PC-9 (cell line): Measurements from ENCODE around the gene HOXA1. TPM values are rescaled to one million over a fixed set of nuclear protein-coding genes. Genes with fewer than 3 reads are reported as not detected.
"Not testable (repeated sequence)": the region's sequence is repeated elsewhere in the genome, so short reads cannot be mapped to it uniquely, and the experiment has no call there.

Source experiments
- BruUV-seq: library from RNA; stranded (reverse); fragments of 400-500 nt; replicated peaks from 2 replicates; lab custom pipeline; 2021; lab: Mats Ljungman, UMichigan
- CTCF ChIA-PET: fragments of 300-600 bp; sonication (Branson Sonifier 250); formaldehyde crosslinking; loops from one replicate; lab custom pipeline; 2022; ENCODE audit warnings: antibody characterized with exemption; lab: Charles Lee
- POLR2A ChIA-PET: fragments of 300-600 bp; sonication (Branson Sonifier 250); formaldehyde crosslinking; loops from one replicate; lab custom pipeline; 2022; ENCODE audit warnings: antibody characterized with exemption; ENCODE audit not compliant: unreplicated experiment; lab: Charles Lee
- DNase-seq, 2 experiments: peaks; one replicate each; pipeline versions ENCODE4 v3.0.0 to v3.0.0-alpha.2; 2015 to 2022; ENCODE audit warnings: mixed read lengths in 1 of 2
- H2AFZ ChIP-seq: fragments of 200-600 bp; sonication (generic); 2 replicates; pipeline ENCODE4 v1.8.1; 2017; ENCODE audit warnings: antibody characterized with exemption
- H3F3A ChIP-seq: fragments of 200-600 bp; sonication (generic); 2 replicates; pipeline ENCODE4 v1.8.1; 2017; ENCODE audit warnings: antibody characterized with exemption, mild to moderate bottlenecking, low read depth; ENCODE audit not compliant: insufficient read depth
- H3K27ac ChIP-seq: fragments of 200-600 bp; sonication (generic); 2 replicates; pipeline ENCODE4 v1.6.1; 2016; ENCODE audit warnings: mixed run types
- H3K27me3 ChIP-seq: fragments of 200-600 bp; sonication (generic); 2 replicates; pipeline ENCODE4 v1.6.1; 2016; ENCODE audit warnings: low read depth, mixed run types; ENCODE audit not compliant: insufficient read depth
- H3K36me3 ChIP-seq: fragments of 200-600 bp; sonication (generic); 2 replicates; pipeline ENCODE4 v1.6.1; 2016; ENCODE audit warnings: low read depth, mixed run types
- H3K4me1 ChIP-seq: fragments of 200-600 bp; sonication (generic); replicated peaks from 2 replicates; pipeline ENCODE4 v1.6.1; 2016; ENCODE audit warnings: mixed run types; ENCODE audit not compliant: insufficient read depth
- H3K4me2 ChIP-seq: fragments of 200-600 bp; sonication (generic); 2 replicates; pipeline ENCODE4 v1.6.1; 2017; ENCODE audit warnings: mixed run types
- H3K4me3 ChIP-seq: fragments of 200-600 bp; sonication (generic); 2 replicates; pipeline ENCODE4 v1.6.1; 2016; ENCODE audit warnings: mixed run types
- H3K79me2 ChIP-seq: fragments of 200-600 bp; sonication (generic); 2 replicates; pipeline ENCODE4 v1.6.1; 2017; ENCODE audit warnings: low read depth, mixed run types
- H3K9me2 ChIP-seq: fragments of 200-600 bp; sonication (generic); 2 replicates; pipeline ENCODE4 v1.8.1; 2017; ENCODE audit warnings: mild to moderate bottlenecking; ENCODE audit not compliant: insufficient read depth
- H3K9me3 ChIP-seq: fragments of 200-600 bp; sonication (generic); 2 replicates; pipeline ENCODE4 v1.8.1; 2016; ENCODE audit warnings: low read depth; ENCODE audit not compliant: insufficient read depth
- H4K20me1 ChIP-seq: fragments of 200-600 bp; sonication (generic); 2 replicates; pipeline ENCODE4 v1.8.1; 2017; ENCODE audit not compliant: insufficient read depth
- EZH2 ChIP-seq: fragments of 200-600 bp; sonication (generic); IDR thresholded peaks from 2 replicates; pipeline ENCODE4 v1.8.0; 2017; ENCODE audit warnings: antibody characterized with exemption, low read depth
- intact Hi-C: fragments of 100-400 bp; cut with micrococcal nuclease; formaldehyde crosslinking; loops from one replicate; pipeline ENCODE4 v1.10.0; 2022; ENCODE audit not compliant: unreplicated experiment
- total RNA-seq: library from RNA; stranded (reverse); gene quantifications from 2 replicates; pipeline ENCODE4 v1.2.3, GENCODE V29; 2021
- TF ChIP-seq, protein P1 (sequence below): fragments of 200-600 bp; sonication (generic); conservative IDR thresholded peaks from 2 replicates; pipeline ENCODE4 v1.6.1; 2017; ENCODE audit warnings: mixed run types, antibody characterized with exemption, mild to moderate bottlenecking, moderate library complexity

The HOXA1 gene
- total RNA-seq, 1 experiment from 2014 or later = 2.2 TPM

DNA sequence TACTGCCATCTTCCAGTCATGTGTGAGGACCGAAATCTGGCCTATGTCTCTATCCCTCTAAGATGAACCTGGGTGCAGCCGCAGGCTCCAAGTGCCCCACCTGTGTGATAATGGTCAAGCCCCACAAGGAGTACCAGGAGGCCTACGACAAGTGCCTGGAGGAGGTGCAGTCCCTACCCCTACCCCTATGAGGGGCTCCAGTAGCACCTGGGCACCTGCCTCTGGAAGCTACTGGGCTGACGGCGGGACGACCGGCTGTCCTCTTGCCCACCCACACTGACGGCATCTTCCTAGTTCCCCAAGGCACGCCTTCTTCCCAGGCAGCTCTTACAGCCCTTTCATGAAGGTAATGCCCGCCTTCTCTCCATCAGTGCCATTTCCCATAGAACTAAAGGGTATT lies 47.4 kb downstream of the HOXA1 start:
- DNase-seq = no peak
- no peaks in the 10 kb centered on the region for H4K20me1 ChIP-seq
- H3K4me1 ChIP-seq = peaks cover 31% of the 10 kb centered on the region
- 0 out of 2 replicates have a peak overlapping the region, but pooled peaks have one; percentile 90 for H3K27ac ChIP-seq
- no peak overlapping the region for H3K4me3 ChIP-seq
- intact Hi-C loops = loop anchor here (5.0 kb wide), 1 partner anchor 186 kb away; the partner anchor contains the start of gene SKAP2
- H3K27me3 ChIP-seq = no peaks in the 10 kb centered on the region
- no peaks in the 10 kb centered on the region for H3K9me3 ChIP-seq
- H2AFZ ChIP-seq = no peak overlapping the region
- TF ChIP-seq, protein P1, sequence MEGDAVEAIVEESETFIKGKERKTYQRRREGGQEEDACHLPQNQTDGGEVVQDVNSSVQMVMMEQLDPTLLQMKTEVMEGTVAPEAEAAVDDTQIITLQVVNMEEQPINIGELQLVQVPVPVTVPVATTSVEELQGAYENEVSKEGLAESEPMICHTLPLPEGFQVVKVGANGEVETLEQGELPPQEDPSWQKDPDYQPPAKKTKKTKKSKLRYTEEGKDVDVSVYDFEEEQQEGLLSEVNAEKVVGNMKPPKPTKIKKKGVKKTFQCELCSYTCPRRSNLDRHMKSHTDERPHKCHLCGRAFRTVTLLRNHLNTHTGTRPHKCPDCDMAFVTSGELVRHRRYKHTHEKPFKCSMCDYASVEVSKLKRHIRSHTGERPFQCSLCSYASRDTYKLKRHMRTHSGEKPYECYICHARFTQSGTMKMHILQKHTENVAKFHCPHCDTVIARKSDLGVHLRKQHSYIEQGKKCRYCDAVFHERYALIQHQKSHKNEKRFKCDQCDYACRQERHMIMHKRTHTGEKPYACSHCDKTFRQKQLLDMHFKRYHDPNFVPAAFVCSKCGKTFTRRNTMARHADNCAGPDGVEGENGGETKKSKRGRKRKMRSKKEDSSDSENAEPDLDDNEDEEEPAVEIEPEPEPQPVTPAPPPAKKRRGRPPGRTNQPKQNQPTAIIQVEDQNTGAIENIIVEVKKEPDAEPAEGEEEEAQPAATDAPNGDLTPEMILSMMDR = no peak
- no peak for TF ChIP-seq EZH2
- no peaks in the 10 kb centered on the region for H3K79me2 ChIP-seq
- CTCF ChIA-PET = no interaction called here
- BruUV-seq = no TSS peak
- H3K36me3 ChIP-seq = no peaks in the 10 kb centered on the region
- POLR2A ChIA-PET = no interaction called here
- H3F3A ChIP-seq = peaks cover 22% of the 10 kb centered on the region
- no peak overlapping the region for H3K4me2 ChIP-seq
- H3K9me2 ChIP-seq = no peaks in the 10 kb centered on the region

DNA sequence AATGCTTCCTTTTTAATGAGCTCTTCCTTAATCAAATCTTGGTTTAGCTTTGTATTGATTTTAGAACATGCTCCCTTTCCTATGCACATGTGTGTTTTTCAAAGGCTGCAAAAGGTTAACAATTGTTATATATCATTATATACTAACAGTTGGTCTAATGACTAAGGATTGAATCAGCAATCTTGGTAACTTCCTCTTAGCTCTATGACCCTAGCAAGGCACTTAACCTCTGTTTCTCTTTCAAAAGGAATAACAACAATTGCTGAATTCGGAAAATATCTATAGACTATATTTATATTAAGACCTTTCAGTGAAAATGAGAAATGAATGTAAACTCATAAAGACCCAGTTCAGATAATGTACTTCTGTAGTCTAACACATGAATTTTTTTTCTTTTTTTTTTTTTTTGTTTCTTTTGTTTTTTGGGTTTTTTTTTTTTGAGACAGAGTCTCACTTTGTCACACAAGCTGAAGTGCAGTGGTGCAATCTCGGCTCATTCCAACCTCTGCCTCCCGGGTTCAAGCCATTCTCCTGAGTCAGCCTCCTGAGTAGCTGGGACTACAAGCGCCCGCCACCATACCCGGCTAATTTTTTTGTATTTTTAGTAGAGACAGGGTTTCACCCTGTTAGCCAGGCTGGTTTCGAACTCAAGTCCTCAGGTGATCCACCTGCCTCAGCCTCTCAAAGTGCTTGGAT lies 48.8 kb downstream of the HOXA1 start:
- Histone ChIP-seq H3K9me3 (no peaks in the 10 kb centered on the region), H3K36me3 (no peaks in the 10 kb centered on the region), H3K9me2 (no peaks in the 10 kb centered on the region), H3K27me3 (no peaks in the 10 kb centered on the region), H4K20me1 (no peaks in the 10 kb centered on the region), H3F3A (peaks cover 22% of the 10 kb centered on the region), H3K27ac (peak overlapping the region; percentile 90), H3K4me1 (peaks cover 21% of the 10 kb centered on the region), H2AFZ (peak overlapping the region; percentile 65), H3K4me3 (peak overlapping the region; percentile 33; the same call in 1 of the 2 replicates), H3K79me2 (no peaks in the 10 kb centered on the region), H3K4me2 (peak overlapping the region; percentile 73)
- ChIA-PET CTCF (interaction anchor here (1.5 kb wide), 1 partner anchor 69 kb away, joined by 9 read pairs; no protein-coding TSS in a partner anchor), POLR2A (interaction anchor here (0.6 to 0.9 kb wide), 2 partner anchors 44 to 96 kb away, joined by 8 read pairs; no protein-coding TSS in a partner anchor)
- DNase-seq = peak; percentile 48 to 91
- intact Hi-C loops = loop anchor here (5.0 kb wide), 1 partner anchor 185 kb away; the partner anchor contains the start of gene SKAP2
- no TSS peak for BruUV-seq
- TF ChIP-seq, protein P1 = no peak
- no peak for TF ChIP-seq EZH2

DNA sequence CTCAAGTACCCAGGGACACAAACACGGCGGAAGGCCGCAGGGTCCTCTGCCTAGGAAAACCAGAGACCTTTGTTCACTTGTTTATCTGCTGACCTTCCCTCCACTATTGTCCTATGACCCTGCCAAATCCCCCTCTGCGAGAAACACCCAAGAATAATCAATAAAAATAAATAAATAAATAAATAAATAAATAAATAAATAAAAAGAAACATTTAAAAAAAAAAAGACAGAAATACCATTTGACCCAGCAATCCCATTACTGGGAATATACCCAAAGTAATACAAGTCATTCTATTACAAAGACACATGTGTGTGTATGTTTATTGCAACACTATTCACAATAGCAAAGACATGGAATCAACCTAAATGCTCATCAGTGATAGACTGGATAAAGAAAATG lies 49.8 kb downstream of the HOXA1 start:
- Histone ChIP-seq H3F3A (peaks cover 26% of the 10 kb centered on the region), H3K27ac (peak overlapping the region; percentile 90), H3K4me1 (peaks cover 27% of the 10 kb centered on the region), H3K4me2 (peak overlapping the region; percentile 73)
- CTCF ChIA-PET, POLR2A ChIA-PET, H3K4me3 ChIP-seq, DNase-seq, H2AFZ ChIP-seq, H3K27me3 ChIP-seq, H3K36me3 ChIP-seq, BruUV-seq, H3K9me3 ChIP-seq, H3K79me2 ChIP-seq, H4K20me1 ChIP-seq, H3K9me2 ChIP-seq: not testable (repeated sequence)
- intact Hi-C loops = loop anchor here (5.0 kb wide), 1 partner anchor 184 kb away; the partner anchor contains the start of gene SKAP2

DNA sequence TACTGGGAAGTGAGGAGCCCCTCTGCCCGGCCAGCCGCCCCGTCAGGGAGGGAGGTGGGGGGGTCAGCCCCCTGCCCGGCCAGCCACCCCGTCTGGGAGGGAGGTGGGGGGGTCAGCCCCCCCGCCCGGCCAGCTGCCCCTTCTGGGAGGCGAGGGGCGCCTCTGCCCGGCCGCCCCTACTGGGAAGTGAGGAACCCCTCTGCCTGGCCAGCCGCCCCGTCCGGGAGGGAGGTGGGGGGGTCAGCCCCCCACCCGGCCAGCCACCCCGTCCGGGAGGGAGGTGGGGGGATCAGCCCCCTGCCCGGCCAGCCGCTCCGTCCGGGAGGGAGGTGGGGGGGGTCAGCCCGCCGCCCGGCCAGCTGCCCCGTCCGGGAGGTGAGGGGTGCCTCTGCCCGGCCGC lies 50.7 kb downstream of the HOXA1 start:
- intact Hi-C loops = loop anchor here (5.0 kb wide), 1 partner anchor 183 kb away; the partner anchor contains the start of gene SKAP2
- H3K27me3 ChIP-seq, POLR2A ChIA-PET, H4K20me1 ChIP-seq, H3K4me2 ChIP-seq, H3K4me3 ChIP-seq, BruUV-seq, H3K9me2 ChIP-seq, H3K27ac ChIP-seq, CTCF ChIA-PET, H3K79me2 ChIP-seq, H3K9me3 ChIP-seq, DNase-seq, H3K36me3 ChIP-seq, H2AFZ ChIP-seq: not testable (repeated sequence)
- H3K4me1 ChIP-seq = peaks cover 36% of the 10 kb centered on the region
- H3F3A ChIP-seq = peaks cover 26% of the 10 kb centered on the region
